Measurements from ENCODE around the gene TMEM94. TPM values are rescaled to one million over a fixed set of nuclear protein-coding genes. Genes with fewer than 3 reads are reported as not detected.
"Not testable (repeated sequence)": the region's sequence is repeated elsewhere in the genome, so short reads cannot be mapped to it uniquely, and the experiment has no call there.

TMEM94 gene
- total RNA-seq, 3 donors from 2014 or later: 45.1 to 62.5 (median 51.1) TPM

DNA sequence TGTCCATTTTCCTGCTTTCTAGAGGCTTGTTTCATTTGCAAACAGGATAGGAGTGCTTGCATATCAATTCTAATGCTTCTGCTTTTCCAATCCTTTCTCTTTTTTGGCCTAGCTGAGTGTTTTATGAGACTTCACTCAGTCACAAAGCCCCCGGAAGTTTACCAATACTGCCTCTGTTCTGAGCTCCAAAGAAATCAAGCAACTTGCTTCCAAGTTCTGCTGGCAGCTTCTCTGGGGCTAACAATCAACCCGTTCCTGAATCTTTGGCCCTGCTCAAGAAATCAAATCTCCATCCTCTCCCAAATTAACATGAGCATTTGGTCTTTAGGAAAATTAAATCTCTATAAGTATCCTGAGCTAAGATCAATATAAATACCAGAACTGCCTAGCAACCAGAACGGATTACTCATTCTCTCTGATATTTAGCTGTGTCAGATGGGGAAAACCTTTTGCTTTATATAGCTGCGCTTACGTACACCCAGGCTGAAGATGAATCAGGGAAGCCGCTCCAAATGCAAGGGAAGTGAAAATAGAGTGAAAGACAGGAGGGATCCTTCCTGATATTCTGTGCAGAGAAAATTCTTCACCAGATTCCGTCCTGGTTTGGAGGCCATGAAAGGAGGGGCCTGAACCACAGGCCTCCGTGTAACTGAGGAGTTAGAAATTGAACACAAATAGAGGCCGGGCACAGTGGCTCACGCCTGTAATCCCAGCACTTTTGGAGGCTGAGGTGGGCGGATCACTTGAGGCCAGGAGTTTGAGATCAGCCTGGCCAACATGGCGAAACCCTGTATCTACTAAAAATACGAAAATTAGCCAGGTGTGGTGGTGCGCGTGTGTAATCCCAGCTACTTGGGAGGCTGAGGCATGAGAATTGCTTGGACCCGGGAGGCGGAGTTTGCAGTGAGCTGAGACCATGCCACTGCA lies 27.6 kb upstream of the TMEM94 start:
- no peaks in the 10 kb centered on the region for H3K27me3 ChIP-seq
- DNase-seq (ENCODE audit: low spot score in 2 of 2): no peak

DNA sequence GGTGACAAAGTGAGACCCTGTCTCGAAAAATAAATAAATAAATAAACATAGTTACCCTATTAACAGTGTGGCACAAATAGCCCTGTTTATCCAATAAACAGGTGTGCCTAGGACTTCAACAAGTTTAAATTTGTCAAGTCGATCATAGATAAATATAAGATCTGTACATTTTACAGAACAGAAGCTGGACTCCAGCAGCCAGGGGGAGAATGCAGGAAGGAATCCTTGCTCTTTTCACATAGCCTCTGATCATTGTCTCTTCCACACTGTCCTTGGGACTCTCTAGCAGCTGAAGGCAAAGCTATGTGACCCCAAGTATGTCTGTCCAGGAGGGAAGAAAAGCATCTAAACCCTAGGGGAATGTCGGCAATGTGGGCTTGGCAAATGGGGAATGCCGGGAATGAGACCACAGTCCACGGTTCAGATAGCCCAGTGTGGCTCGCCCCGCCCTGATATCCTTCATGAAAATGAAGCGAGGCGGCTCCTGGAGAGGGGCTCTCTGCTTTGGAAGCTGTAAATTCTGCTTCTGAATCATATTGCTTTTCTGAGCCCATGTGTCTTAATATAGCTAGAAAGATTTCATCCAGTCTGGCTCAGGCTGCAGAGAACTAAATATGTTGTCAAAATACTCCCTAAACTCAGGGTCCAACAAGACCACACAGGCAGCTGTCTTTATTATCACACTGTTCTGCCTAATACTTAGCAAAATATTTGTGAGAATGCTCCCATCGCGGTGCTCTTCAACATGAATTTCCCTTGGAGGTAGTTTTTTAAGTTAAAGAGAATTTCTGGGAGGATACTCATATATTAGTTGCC lies 26.1 kb upstream of the TMEM94 start:
- H3K27ac ChIP-seq: no peak overlapping the region
- no peak for DNase-seq (ENCODE audit: low spot score in 2 of 2)
- intact Hi-C loops (cut with DNase I; ENCODE audit: low total_unique reads): no loop called here
- TF ChIP-seq POLR2A (IDR thresholded peaks at IDR 0.05) (no peak), POLR2AphosphoS5 (IDR thresholded peaks at IDR 0.05) (no peak)
- TF ChIP-seq, protein P1, sequence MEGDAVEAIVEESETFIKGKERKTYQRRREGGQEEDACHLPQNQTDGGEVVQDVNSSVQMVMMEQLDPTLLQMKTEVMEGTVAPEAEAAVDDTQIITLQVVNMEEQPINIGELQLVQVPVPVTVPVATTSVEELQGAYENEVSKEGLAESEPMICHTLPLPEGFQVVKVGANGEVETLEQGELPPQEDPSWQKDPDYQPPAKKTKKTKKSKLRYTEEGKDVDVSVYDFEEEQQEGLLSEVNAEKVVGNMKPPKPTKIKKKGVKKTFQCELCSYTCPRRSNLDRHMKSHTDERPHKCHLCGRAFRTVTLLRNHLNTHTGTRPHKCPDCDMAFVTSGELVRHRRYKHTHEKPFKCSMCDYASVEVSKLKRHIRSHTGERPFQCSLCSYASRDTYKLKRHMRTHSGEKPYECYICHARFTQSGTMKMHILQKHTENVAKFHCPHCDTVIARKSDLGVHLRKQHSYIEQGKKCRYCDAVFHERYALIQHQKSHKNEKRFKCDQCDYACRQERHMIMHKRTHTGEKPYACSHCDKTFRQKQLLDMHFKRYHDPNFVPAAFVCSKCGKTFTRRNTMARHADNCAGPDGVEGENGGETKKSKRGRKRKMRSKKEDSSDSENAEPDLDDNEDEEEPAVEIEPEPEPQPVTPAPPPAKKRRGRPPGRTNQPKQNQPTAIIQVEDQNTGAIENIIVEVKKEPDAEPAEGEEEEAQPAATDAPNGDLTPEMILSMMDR (IDR thresholded peaks at IDR 0.05): no peak
- H3K36me3 ChIP-seq: no peaks in the 10 kb centered on the region
- H3K4me3 ChIP-seq: no peak overlapping the region
- H3K4me1 ChIP-seq: no peaks in the 10 kb centered on the region
- no peaks in the 10 kb centered on the region for H3K27me3 ChIP-seq
- no peaks in the 10 kb centered on the region for H3K9me3 ChIP-seq

More for the DNA sequence above, 27.6 kb upstream of the TMEM94 start:
- Histone ChIP-seq H3K36me3 (no peaks in the 10 kb centered on the region), H3K9me3 (no peaks in the 10 kb centered on the region), H3K4me3 (no peak overlapping the region), H3K27ac (no peak overlapping the region), H3K4me1 (no peaks in the 10 kb centered on the region)
- TF ChIP-seq, protein P1 (IDR thresholded peaks at IDR 0.05): no peak
- TF ChIP-seq POLR2A (IDR thresholded peaks at IDR 0.05): no peak
- TF ChIP-seq POLR2AphosphoS5 (IDR thresholded peaks at IDR 0.05): no peak
- intact Hi-C loops (cut with DNase I; ENCODE audit: low total_unique reads): loop anchor here (10.0 kb wide), 2 partner anchors 96 to 156 kb away; partner anchors contain the start of genes LLGL2 and MYO15B

DNA sequence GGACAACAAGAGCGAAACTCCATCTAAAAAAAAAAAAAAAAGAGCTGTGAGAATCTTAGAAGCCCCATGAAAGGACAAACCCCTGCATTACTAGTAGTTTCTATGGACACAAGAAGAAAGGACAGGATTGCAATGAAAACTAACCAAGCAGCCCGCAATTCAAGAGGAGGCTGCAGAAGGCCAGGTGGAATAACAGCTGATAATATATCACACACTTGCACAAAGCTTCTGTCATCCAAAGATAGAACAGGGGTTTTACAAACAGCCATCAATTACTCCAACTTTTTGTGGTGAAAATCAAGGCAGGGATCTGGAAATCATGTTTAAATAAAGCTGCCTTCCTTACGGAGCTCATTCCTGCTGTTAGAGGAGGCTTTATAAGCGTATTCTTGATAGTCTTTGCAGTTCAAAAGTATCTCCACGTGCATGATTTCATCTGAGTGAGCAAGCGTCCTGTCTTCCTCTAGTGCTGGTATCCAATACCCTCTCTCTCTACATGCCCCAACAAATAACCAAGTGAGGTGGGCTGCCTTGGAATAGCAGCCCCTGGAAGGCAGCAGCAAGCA lies 23.1 kb upstream of the TMEM94 start:
- intact Hi-C loops (cut with DNase I; ENCODE audit: low total_unique reads): no loop called here

DNA sequence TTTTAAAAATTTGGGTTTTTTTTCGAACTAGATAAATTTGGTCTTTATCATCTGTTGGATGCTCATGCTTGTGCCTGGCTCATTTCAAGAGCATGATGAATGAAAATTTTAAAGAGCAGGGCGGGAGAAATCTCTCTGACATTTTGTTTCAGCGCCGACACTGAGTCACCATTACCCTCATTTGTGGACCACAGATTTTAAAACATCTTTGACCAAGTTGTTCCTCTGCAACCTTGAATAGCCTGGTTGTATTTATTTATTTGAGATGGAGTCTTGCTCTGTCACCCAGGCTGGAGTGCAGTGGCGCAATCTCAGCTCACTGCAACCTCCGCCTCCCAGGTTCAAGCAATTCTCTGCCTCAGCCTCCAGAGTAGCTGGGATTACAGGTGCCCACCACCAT lies 22.0 kb upstream of the TMEM94 start:
- H3K9me3 ChIP-seq; intact Hi-C loops (cut with DNase I; ENCODE audit: low total_unique reads); H3K27me3 ChIP-seq; H3K27ac ChIP-seq; H3K4me3 ChIP-seq; H3K36me3 ChIP-seq; DNase-seq (ENCODE audit: low spot score in 2 of 2); H3K4me1 ChIP-seq: not testable (repeated sequence)

More for the DNA sequence above, 23.1 kb upstream of the TMEM94 start:
- H3K9me3 ChIP-seq: no peaks in the 10 kb centered on the region
- no peak for DNase-seq (ENCODE audit: low spot score in 2 of 2)
- H3K27me3 ChIP-seq: no peaks in the 10 kb centered on the region
- no peaks in the 10 kb centered on the region for H3K36me3 ChIP-seq
- TF ChIP-seq POLR2AphosphoS5 (IDR thresholded peaks at IDR 0.05) (no peak), POLR2A (IDR thresholded peaks at IDR 0.05) (no peak)
- TF ChIP-seq, protein P1 (IDR thresholded peaks at IDR 0.05): no peak
- no peaks in the 10 kb centered on the region for H3K4me1 ChIP-seq
- no peak overlapping the region for H3K4me3 ChIP-seq
- H3K27ac ChIP-seq: no peak overlapping the region

DNA sequence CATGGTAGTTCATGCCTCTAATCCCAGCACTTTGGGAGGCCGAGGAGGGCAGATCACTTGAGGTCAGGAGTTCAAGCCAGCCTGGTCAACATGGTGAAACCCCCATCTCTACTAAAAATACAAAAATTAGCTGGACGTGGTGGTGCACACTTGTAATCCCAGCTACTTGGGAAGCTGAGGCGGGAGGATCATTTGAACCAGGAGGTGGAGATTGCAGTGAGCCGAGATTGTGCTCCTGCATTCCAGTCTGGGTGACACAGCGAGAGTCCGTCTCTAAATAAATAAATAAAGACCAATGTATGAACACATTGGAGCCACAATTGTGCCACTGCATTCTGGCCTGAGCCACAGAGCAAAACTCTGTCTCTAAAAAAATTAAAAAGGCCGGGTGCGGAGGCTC lies 19.0 kb upstream of the TMEM94 start:
- H3K27ac ChIP-seq; H3K4me1 ChIP-seq; DNase-seq (ENCODE audit: low spot score in 2 of 2); intact Hi-C loops (cut with DNase I; ENCODE audit: low total_unique reads); H3K9me3 ChIP-seq; H3K4me3 ChIP-seq; H3K27me3 ChIP-seq; H3K36me3 ChIP-seq: not testable (repeated sequence)
